CD4-positive, alpha-beta T cell treated with Interleukin-12 subunit alpha and Interleukin-12 subunit beta, for 1 hour (primary cell): ENCODE results near the gene WASL.
"Not testable (repeated sequence)": the region's sequence is repeated elsewhere in the genome, so short reads cannot be mapped to it uniquely, and the experiment has no call there.

Experiments
- DNase-seq: peaks from one replicate; pipeline ENCODE4 v3.0.0-alpha.2; 2020

WASL gene

DNA sequence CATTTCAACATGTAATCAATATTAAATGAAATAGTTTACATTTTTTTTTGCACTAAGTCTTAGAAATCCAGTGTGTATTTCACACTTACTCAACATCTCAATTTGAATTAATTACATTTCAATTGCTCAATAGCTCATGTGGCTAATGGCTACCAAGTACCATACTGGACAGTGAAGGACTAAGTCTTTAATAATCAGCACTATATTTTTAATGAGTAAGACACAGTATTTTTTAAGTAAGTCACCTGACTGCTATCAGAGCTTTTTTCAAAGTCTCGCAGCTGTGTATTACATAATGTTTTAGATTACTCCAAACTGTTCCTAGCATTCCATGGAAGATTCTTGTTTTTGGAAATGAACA is 19.6 kb downstream of the WASL start:
- no peak for DNase-seq

DNA sequence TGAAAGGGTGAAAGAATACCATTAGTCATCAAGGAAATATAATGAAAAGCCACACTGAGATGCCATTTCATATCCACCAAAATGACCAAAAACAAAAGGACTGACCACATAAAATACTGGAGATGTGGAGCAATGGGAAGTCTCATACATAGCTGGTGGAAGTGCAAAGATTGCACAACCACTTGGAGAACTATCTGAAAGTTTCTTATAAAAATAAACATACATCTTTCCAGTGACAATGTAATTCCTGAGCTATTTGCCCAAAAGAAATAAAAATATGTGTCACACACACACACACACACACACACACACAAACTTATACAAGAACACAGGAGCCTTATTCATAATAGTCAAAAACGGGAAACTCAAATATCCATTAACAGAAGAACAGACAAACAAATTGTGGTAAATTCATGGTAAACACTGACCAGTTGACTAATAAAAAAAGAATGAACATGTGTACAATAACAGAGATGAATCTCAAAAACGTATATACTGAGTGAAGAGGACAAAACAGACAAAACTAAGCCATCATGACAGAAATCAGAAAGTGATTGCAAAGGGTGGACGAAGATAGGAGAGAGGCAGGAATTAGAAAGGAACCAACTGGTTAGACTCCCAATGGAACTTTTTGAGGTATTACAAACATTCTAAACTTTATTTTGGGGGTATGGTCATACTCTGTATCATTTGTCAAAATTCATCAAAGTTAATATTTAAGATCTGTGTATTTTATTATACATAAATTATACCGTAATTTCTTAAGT is 21.5 kb downstream of the WASL start:
- DNase-seq: no peak

- no peak for DNase-seq
Observed at GRCh38 chr7:123725586-123726171, 23.1 kb downstream of the WASL start.

DNA sequence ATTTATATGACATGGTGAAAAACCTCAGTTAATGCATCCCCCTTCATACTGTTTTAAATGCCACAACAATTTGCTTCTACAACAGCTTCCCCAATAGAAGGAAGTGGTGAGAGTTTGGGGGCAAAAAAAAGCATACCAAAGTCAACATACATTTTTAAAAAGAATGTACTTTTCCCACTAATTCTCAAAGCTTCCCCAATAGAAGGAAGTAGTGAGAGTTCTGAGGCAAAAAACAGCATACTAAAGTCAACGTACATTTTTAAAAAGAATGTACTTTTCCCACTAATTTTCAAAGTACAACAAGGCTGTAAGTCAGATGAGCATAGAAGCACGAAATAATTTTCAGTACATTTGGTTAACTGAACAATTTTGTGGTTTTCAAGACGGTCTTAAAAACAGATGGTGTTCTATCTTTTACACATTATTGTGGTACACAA is 24.0 kb downstream of the WASL start:
- DNase-seq: no peak

- DNase-seq: no peak
Observed at GRCh38 chr7:123723913-123724312, 24.9 kb downstream of the WASL start.

GRCh38 chr7:123720527-123720926 is 28.3 kb downstream of the WASL start:
- not testable (repeated sequence) for DNase-seq

GRCh38 chr7:123719197-123719721 is 29.5 kb downstream of the WASL start:
- no peak for DNase-seq

- DNase-seq: no peak
Observed at GRCh38 chr7:123718773-123719172, 30.0 kb downstream of the WASL start.

DNA sequence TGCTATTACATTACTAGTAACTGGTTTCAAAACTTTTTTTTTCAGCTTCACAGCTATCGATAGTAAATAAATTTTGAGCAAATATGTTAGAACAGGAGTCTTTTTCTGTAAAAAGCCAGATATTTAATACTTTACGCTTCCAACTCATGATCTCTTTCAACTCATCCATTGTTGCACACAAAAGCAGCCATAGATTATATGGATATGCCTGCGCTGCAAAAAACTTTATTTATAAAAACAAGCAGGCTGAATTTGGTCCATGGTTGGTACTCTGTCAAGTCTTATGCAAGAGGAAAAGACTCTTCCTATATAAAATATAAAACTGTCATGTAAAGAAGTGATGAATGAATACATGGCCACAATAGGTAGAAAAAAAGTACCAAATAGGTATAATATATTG is 31.1 kb downstream of the WASL start:
- no peak for DNase-seq

GRCh38 chr7:123716877-123717276 is 31.9 kb downstream of the WASL start:
- no peak for DNase-seq

DNA sequence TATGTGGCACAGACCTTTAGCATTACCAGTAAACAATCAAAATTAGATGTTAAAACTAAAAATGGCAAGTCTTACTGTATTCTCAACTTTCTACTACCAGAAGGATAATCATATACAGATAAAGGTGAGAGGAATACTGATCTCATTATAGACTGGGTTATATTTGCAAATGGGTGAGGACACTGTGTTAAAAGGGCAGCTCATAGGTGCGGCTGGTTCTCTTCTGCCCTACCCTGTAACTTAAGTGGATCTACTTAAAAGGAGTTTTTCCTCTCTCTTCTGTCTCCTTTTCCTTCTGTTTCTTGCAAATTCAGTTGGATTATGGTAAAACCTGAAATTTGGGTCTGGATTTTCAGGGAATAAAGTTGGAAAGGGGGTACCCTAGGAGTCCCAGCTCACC is 33.0 kb downstream of the WASL start:
- DNase-seq: no peak

DNA sequence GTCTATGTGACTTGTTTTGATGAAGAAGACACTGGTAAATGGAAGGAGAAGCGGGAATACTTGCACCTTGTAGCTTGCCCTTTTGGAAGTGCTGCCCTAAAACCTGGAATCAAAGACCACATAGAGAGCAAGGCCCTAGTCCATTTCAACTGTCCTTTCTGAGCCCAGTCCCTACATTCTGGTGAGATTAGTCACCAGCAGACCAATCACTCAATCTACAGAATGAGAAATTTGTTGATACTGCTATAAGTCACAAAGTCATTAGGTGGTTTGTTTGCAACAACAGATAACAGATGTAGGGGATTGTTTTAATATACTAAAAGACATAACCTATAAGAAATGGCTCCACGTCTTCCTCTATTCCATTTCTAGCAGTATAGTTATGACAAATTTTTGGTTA is 33.6 kb downstream of the WASL start:
- no peak for DNase-seq

GRCh38 chr7:123714296-123715080 is 34.3 kb downstream of the WASL start:
- no peak for DNase-seq

GRCh38 chr7:123712619-123713018 is 36.2 kb downstream of the WASL start:
- DNase-seq: no peak

DNA sequence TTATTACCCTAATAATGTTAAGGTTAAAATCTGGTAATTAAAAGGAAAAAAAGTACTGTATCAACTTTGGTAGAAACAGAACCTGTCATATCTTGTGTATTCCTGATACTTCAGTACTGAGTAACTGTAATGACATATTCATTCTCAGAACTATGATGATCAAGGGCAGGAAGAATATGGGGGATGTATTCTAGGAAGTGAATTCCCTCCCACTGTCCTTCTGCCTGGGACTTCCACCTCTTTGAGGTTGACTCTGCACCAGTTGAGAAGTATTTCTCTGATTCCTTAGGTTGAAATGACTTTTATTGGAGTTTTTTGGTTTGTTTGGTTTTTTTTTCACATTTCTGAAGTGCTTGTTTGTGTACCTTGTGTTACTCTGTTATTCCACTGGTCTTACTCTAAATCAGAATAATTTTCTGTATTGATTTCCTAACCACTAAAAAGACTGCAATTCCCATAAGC is 36.9 kb downstream of the WASL start:
- no peak for DNase-seq

DNA sequence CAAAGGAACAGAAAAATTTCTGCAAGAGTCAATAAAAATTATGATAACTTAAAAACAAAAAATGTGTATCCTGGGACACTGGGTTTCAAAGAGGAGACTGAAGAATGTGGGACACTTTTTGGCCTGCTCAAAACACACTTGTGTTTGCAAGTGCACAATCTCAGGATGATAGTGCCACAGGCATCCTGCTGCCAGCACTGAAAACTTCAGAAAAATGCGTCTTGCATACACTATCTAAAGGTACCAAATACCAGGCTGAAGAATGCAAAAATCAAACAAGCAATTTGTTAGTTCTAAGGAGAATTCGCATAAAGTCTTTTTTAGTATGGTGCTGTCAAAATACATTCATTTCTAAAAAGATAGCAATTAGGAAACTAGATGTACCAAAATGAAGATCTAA is 38.1 kb downstream of the WASL start:
- DNase-seq: no peak

GRCh38 chr7:123709525-123709924 is 39.3 kb downstream of the WASL start:
- no peak for DNase-seq

DNA sequence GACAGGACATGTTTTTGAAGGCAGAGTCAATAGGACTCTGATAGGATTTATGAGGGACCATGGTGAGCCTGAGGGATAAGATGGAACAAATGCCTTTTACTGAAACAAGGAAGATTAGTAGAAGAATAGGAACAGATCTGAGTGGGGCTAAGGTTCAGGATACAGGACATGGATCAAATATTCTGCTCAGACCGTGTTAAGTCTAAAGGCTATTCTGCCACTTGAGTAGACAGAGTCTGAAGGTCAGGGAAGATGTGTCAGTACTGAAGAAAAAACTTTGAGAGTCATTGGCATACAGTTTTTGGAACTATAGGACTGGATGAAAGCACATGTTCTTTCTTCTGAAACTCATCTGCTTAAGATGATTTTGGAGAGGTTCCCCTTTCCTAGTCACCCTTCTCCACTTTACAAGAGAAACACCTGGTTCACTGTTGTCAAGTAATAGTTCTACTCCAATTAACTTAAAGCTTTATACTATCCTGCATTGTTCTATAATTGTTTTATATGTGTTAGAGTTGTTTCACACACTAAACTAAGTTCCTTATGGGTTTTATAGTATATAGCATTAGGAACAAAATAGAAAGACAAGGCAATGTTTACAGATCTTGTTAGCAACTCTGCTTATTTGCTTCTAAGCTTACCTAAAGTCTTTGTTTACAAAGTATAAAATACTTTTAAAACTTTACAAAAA is 43.4 kb downstream of the WASL start:
- no peak for DNase-seq

DNA sequence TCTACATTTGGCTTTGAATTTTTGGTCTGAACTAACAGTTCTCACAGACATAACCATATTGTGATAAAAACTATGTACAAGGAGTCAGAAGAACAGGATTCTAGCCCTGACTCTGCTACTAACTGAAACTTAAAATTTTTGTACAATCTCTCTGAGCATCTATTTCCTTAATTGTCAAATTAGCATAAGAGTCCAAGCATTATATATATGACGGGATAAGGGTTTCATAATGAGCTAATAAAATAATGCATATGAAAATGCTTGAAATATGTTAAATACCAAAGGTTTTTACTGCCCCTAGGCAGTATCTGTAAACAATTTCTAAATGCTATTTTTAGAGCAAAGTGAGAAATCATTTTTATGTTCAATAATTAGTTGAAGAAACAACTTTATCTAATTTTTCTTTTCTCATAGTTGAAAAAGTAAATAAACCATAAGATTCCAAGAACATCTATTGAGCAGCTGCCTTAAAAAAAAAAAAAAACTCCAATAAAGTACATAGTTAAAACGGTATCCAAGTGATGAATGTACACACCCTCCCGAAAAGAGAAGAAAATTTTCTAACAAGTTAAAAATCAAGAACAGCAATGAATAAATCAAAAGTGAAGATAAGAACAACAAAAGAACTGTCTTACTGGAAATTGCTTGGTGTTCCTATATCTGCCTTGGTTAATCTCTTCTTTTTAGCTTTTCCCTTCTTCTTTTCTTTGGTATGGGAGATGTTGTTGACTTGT is 52.7 kb downstream of the WASL start:
- DNase-seq: no peak

DNA sequence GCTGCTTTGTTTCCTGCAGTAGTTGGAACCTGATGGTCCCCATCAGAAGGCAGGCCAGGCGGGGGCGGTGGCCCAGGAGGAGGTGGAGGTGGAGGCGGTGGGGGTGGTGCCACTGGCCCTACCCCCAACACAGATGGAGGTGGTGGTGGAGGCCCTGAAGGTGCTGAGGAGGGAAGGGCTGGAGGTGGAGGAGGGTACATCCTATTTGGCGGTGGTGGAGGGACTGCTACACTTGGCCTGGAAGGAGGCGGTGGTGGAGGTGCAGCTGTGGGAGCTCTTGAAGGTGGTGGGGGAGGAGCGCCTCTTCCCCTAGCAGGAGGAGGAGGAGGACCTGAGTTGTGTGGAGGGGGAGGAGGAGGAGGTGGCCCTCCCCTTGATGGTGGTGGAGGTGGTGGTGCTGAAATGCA is 56.3 kb downstream of the WASL start:
- DNase-seq: no peak

DNA sequence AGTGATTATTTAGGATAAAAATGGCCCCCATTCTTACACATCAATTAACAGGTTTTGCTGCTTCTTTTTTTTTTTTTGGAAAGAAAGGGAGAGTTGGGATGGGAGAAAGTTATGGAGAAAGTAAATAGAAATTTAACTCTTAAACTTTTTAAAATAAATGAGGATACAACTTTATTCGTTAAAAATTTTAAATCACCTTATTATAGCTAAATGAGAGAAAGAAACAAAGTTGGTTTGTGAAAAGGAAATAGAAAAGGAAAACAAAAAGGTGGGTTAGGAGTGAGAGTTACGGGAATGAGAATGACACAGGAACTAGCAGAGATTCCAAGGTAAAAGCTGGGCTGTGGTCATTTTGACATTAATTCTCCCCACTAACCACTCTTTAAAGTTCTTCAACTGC is 58.3 kb downstream of the WASL start:
- DNase-seq: no peak

DNA sequence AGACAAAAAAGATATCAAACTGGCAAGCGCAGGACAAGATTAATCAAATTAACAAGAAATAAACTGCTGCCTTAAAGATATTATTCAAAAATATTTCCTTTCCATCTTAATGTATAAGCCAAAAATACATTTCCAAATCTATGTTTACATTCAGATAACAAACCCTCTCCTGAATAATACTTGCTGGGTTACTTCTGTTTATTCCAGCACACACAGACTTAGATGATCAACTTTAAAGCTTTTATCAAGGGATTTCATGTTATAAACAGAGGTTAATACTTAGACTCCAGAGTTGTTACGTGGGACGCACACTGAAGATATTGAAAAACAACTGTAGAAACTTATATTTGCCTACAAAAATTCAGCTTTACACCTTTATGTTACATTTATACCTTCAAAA is 59.6 kb downstream of the WASL start:
- no peak for DNase-seq
